DMS 273 treated with DMSO at 0.1 percent for 48 hours (cell line): Measurements from ENCODE around the gene LIME1.

Source experiments
- DNase-seq: peaks from one replicate; lab custom pipeline; 2025; lab: John Stamatoyannopoulos, UW

LIME1 gene

GRCh38 chr20:63739130-63740069 is 2.9 kb downstream of the LIME1 start, which contains the start of gene SLC2A4RG:
TSS of gene SLC2A4RG (plus strand) at chr20:63739776. CDS start at chr20:63739913, 137 bp downstream.
- peak; percentile 37 for DNase-seq

DNA sequence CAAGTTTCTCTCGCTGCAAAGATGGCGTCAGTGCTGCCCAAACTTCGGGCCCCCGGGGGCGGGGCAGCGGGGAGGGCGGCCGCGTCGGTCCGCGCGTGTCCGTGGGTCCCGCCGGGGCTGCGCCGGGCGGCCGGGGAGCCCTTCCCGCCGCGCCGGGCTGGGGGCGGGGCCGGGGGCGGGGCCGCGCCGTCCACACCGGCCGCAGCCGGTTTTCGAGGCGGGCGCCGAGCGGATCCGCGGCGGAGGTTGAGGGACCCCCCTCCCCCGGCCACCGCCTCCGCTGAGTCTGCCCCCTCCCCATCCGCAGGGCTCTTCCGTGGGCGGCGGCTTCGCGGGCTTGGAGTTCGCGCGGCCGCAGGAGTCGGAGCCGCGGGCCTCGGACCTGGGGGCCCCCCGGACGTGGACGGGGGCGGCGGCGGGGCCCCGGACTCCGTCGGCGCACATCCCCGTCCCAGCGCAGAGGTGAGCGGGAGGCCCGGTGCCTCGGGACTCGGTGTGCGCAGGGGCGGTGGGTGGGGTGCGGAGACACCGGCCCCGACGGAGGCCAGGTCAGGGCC is 3.7 kb downstream of the LIME1 start:
- DNase-seq: no peak

GRCh38 chr20:63740627-63741353 is 4.3 kb downstream of the LIME1 start:
- DNase-seq: peak; percentile 64

DNA sequence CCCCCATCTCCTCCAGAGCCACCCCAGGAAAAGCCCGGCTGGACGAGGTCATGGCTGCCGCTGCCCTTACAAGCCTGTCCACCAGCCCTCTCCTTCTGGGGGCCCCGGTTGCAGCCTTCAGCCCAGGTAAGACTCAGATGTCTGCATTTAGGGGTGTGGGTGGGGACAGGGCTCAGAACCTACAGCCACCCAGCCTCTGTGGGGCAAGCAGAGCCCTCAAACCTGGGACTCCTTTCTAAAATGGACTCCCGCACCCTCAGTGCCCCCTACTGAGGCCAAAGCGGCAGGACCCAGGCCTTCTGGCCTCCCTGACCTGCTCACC is 4.9 kb downstream of the LIME1 start:
- no peak for DNase-seq

GRCh38 chr20:63741676-63742380 is 5.4 kb downstream of the LIME1 start:
- no peak for DNase-seq

DNA sequence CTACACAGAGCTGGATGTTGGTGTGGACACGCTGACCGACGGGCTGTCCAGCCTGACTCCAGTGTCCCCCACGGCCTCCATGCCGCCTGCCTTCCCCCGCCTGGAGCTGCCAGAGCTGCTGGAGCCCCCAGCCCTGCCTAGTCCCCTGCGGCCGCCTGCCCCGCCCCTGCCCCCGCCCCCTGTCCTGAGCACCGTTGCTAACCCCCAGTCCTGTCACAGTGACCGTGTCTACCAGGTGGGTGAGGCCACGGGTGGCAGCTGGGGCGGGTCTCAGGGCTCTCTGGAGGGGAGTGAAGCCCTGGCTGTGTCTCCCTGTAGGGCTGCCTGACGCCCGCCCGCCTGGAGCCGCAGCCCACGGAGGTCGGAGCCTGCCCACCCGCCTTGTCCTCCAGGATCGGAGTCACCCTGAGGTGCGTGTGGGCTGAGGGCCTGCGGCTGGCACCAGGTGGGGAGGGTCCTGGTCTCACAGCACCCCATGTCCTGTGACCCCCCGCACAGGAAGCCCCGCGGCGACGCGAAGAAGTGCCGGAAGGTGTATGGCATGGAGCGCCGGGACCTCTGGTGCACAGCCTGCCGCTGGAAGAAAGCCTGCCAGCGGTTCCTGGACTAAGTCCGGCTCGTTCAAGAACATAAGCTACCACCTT is 6.0 kb downstream of the LIME1 start:
- DNase-seq: no peak

- no peak for DNase-seq
Measured at GRCh38 chr20:63743210-63743970, 6.9 kb downstream of the LIME1 start.

GRCh38 chr20:63744158-63744557 is 7.7 kb downstream of the LIME1 start:
- no peak for DNase-seq

DNA sequence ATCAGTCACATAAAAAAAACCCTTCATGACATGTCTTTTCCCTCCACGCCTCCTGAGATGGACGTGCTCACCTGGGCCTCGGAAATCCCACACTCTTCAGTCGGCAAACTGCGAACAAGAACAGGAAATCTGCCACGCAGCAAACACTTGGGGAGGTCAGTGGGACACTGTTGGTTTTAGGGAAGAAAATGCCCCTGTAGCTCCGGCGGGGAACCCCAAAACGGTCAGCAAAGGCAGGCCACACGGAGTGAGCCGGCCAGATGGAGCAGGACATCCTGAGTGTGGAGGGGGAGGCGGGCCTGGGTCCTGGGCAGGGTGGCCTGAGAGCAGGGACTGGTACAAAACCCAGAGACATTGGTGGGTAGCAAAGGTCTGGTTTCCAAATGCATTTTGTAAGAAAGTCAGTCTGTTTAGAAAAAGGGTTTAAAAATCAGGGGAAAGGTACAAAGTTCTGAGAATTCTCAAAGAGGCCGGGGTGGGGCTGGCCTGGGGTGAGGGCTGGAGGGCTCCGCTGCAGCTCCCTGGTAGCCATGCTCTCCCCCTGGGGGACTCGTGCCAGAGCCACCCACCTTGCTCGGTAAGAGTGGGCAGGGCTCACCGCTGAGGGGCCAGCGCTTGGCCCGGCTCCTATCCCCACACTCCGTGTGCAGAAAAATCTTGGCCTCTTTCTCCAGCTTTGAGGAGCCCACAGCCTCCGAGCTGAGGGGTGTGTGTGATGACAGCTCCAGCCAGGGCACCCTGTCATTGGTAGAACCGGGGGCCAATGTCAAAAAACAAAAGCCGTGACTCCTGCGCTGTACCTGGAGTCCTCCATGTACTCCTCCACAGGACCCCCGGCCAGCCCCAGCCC is 8.3 kb downstream of the LIME1 start:
- no peak for DNase-seq

GRCh38 chr20:63745424-63745805 is 9.0 kb downstream of the LIME1 start:
- DNase-seq: no peak

- DNase-seq: no peak
Measured at GRCh38 chr20:63745961-63746731, 9.7 kb downstream of the LIME1 start.

DNA sequence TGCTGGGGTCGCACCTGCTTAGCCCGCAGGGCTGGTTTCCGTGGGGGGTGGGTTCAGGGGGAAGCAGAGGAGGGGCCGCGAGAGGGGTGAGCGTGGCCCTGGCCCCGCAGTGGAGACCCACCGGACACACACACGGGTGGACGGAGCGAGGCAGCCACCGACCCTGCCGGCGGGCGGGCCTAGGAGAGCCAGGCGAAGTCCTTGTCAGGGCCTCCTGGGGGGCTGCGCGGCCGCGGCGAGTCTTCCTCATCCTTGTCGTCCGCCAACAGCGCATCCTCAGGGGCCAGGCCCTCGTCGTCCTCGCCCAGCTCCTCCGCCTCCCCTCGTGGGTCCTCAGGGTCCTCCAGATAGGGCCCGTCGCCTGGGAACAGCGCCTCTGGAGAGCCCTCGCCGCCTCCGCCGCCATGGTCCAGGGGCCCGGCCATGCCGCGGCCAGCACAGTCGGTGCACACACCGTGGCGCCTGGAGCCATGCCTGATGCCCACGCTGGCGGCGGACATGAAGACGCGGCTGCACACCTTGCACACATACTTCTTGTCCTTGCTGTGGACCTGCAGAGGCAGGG is 10.4 kb downstream of the LIME1 start:
- DNase-seq: no peak

DNA sequence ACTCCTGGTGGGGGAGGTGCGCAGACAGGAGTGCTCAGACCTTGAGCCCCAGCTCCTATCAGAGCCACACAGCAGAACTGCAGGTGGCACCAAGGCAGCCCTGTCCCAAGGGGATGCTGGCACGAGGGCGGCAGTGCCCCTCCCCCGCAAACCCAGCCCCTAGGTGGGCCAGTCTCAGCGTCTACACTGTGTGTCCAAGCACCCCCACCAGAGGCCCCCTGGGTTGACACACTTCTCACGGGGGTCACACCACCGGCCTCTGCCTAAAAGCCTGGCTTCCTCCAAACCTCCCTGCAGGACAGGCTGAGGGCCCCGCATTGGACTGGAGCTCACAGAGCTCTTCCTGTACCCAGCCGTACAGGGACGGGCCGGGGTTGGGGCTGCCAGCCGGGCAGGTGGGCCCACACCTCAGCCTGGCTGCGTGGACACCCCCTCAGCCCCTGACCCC is 11.2 kb downstream of the LIME1 start:
- no peak for DNase-seq

DNA sequence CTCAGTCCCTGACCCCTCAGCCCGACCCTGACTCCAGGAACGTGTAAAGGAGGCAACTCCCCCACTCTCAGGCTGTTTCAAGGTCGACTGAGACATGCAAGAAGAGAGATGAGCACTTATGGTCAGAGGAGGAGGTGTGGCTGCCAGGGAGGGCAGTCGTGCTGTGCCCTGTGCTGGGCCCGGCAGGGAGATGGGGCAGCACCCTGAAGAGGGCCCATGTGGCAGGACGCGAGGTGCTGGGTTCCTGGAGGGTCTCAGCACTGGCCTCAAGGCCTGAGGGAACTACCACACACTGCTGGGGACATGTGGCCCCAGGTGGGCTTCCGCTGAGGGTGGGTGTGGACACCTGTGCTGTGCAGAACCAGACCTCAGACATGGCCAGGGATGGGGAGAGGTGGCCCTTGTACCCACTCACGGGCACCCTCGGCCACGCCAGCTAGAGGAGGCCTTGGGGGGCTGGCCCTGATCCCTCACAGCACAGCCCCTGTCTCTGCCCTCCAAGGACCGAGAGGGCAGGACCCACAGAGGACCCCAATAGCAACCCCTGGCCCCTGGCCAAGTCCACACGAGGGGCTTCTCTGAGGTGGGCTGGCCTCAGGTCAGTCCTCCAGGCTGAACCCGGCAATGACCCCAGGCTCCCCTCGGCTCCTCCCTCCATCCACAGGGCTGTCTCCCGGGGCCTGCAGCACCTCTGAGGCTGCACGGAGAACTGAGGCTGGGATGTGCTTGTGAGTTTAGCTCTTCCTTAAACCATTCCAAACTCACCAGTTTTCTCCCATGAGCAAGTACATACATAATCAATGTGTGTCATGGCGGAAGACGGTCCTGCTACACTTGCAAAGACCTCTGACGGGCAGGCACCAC is 11.8 kb downstream of the LIME1 start:
- DNase-seq: no peak

DNA sequence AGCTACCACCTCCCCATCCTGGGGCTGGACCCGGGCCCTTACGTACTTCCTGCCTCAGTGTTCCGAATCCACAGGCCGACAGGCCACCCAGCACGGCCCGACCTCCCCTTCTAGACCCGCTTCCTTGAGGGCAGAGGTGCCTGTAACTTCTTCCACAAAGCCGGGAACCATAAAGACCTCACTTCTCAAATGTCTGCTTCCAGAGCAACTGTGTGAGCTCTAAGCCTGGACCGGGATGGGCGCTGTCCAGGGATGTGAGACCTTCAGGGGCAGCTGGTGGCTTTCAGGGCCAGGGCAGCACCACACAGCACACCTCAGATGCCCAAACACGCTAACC is 12.4 kb downstream of the LIME1 start:
- DNase-seq: no peak

DNA sequence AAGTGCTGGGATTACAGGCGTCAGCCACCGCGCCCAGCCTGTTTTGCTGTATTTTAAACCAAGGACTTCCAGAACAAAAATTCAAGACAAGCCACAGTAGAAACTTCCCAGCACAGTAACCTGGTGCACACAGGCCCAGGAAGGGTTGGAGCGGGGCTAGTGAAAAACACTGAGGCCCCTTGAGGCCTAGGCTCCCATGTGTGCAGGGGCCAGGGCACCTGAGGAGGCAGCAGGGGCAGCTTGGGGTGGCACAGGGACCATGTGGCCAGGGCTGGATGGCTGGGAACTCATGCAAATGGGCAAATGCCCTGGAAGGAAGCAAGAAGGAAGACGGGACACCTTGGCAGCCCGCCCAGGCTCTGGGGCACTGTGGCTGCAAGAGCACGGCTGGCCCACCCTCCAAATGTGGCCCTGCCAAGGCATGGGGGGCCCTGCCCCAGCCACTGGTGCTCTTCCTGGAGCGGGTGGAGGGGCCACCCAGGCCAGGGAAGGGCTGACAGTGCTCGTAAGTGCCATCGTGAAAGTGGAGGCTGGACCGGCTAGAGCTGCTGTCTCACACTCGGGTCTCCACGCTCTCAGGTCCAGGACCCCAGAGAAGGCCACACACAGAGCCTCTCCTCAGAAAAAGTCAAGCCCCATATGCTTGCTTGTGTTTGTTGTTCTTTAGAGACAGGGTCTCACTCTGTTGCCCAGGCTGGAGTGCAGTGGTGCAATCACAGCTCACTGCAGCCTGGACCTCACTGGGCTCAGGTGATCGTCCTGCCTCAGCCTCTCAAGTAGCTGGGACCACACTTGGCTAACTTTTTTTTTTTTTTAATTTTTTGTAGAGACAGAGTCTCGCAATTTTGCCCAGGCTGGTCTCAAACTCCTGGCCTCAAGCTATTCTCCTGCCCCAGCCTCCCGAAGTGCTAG is 13.4 kb downstream of the LIME1 start:
- DNase-seq: no peak
